Mucosa of stomach (tissue), 1 donor: ENCODE measurements around the gene LRRTM3.

Experiments
- H3K27me3 ChIP-seq: one replicate; pipeline ENCODE4 v1.7.0; 2013; ENCODE audit warnings: mild to moderate bottlenecking, low read length; ENCODE audit not compliant: control insufficient read depth, insufficient read depth
- H3K36me3 ChIP-seq: one replicate; pipeline ENCODE4 v1.7.0; 2013; ENCODE audit warnings: low read length; ENCODE audit not compliant: control insufficient read depth, insufficient read depth
- H3K4me1 ChIP-seq: one replicate; pipeline ENCODE4 v1.7.0; 2013; ENCODE audit warnings: mild to moderate bottlenecking, low read length; ENCODE audit not compliant: control insufficient read depth, insufficient read depth
- H3K4me3 ChIP-seq: one replicate; pipeline ENCODE4 v1.7.0; 2013; ENCODE audit warnings: low read length
- H3K9ac ChIP-seq: one replicate; pipeline ENCODE4 v1.7.0; 2013; ENCODE audit warnings: mild to moderate bottlenecking, low read length, moderate library complexity
- H3K9me3 ChIP-seq: one replicate; pipeline ENCODE4 v1.7.0; 2013; ENCODE audit warnings: mild to moderate bottlenecking, low read length, moderate library complexity; ENCODE audit not compliant: control insufficient read depth
- donor health status: Pancreatic carcinoma.

LRRTM3 gene

DNA sequence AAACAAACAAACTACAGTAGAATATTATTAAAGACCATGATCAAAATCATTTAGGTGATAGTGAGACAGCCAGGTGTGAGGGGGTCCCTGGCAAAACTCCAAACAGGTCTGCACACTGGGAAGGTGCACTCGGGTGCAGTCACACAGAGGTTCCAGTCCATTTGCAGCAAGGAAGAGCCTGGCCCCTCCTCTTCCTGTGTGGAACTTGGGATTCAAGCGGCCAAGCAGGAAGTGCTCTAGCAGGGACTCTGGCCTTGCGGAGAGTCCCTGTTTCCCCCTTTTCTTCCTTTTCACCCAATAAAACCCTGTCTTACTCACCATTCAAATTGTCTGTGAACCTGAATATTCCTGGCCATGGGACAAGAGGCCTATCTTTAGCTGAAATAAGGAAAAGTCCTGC lies 181.8 kb downstream of the LRRTM3 start:
- Histone ChIP-seq H3K9me3 (no peaks in the 10 kb centered on the region), H3K4me1 (no peaks in the 10 kb centered on the region), H3K4me3 (no peak overlapping the region), H3K9ac (no peak overlapping the region), H3K36me3 (no peaks in the 10 kb centered on the region), H3K27me3 (no peaks in the 10 kb centered on the region)

DNA sequence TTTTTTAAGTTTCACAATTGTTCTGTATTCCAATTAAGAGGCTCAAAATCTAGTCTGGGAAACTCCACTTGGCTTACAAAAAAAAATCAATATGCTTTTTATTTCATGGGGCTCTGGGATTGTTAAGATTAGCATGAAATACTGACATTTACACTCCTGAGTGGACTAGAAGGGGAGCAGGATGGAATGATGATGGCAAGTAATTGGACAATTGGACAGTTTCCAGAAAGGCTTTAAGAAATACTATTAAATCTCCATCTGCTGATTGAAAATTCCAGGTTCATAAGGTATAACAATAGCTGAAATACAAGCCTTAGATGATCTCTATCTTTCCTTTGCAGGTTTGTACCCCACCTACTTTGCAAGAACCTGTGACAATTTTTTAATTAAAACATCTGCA lies 184.4 kb downstream of the LRRTM3 start:
- H3K4me3 ChIP-seq, result no peak overlapping the region
- H3K9ac ChIP-seq, result no peak overlapping the region
- no peaks in the 10 kb centered on the region for H3K4me1 ChIP-seq
- no peaks in the 10 kb centered on the region for H3K9me3 ChIP-seq
- no peaks in the 10 kb centered on the region for H3K27me3 ChIP-seq
- no peaks in the 10 kb centered on the region for H3K36me3 ChIP-seq

- no peaks in the 10 kb centered on the region for H3K27me3 ChIP-seq
- H3K4me3 ChIP-seq, result no peak overlapping the region
- no peak overlapping the region for H3K9ac ChIP-seq
- no peaks in the 10 kb centered on the region for H3K36me3 ChIP-seq
- H3K9me3 ChIP-seq, result no peaks in the 10 kb centered on the region
- no peaks in the 10 kb centered on the region for H3K4me1 ChIP-seq
Measured at GRCh38 chr10:67112765-67113164, 186.9 kb downstream of the LRRTM3 start.

DNA sequence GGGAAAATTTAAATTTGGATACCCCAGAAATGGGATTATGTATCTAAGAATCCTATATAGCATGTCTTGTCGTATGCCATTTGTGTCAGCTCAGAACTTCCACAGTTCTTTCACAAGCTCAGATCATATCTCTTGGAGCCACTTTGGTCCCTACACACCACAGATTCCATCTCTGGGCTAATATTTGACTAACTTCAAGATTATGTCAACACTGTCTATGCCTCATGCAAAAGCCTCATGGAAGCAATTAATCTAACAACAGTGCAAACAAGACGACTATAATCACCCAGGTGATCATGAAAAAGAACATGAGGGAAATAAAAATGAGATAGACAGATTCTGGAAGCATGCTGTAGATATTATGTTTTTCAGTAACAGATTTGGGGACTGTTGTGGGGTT lies 189.1 kb downstream of the LRRTM3 start:
- H3K4me3 ChIP-seq, result no peak overlapping the region
- H3K4me1 ChIP-seq, result no peaks in the 10 kb centered on the region
- H3K9me3 ChIP-seq, result no peaks in the 10 kb centered on the region
- H3K9ac ChIP-seq, result no peak overlapping the region
- no peaks in the 10 kb centered on the region for H3K36me3 ChIP-seq
- H3K27me3 ChIP-seq, result no peaks in the 10 kb centered on the region

GRCh38 chr10:67115972-67116371 lies 190.1 kb downstream of the LRRTM3 start:
- Histone ChIP-seq H3K4me1 (no peaks in the 10 kb centered on the region), H3K27me3 (no peaks in the 10 kb centered on the region), H3K9ac (no peak overlapping the region), H3K4me3 (no peak overlapping the region), H3K9me3 (no peaks in the 10 kb centered on the region), H3K36me3 (no peaks in the 10 kb centered on the region)

GRCh38 chr10:67119651-67120050 lies 193.8 kb downstream of the LRRTM3 start:
- Histone ChIP-seq H3K9ac (no peak overlapping the region), H3K9me3 (no peaks in the 10 kb centered on the region), H3K36me3 (no peaks in the 10 kb centered on the region), H3K4me1 (no peaks in the 10 kb centered on the region), H3K4me3 (no peak overlapping the region), H3K27me3 (no peaks in the 10 kb centered on the region)

DNA sequence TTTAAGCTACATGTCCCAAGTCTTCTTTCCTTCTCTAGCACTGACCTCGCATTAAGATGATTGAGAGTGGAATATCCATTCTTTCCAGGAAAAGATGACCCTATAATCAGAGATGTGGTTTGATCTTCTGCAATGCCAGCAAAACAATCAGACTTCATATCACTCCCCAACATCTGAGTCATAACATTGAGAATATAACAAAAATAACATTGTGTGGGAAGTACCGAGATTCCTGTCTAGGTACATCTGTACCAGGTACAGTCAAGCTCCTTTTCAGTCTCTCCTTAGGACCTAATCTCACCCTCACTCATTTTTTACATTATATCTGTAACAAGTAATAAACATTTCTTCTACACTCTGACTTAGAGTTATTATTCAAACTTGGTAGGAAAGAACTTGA lies 201.6 kb downstream of the LRRTM3 start:
- Histone ChIP-seq H3K27me3 (no peaks in the 10 kb centered on the region), H3K4me1 (no peaks in the 10 kb centered on the region), H3K9me3 (no peaks in the 10 kb centered on the region), H3K9ac (no peak overlapping the region), H3K36me3 (no peaks in the 10 kb centered on the region), H3K4me3 (no peak overlapping the region)

DNA sequence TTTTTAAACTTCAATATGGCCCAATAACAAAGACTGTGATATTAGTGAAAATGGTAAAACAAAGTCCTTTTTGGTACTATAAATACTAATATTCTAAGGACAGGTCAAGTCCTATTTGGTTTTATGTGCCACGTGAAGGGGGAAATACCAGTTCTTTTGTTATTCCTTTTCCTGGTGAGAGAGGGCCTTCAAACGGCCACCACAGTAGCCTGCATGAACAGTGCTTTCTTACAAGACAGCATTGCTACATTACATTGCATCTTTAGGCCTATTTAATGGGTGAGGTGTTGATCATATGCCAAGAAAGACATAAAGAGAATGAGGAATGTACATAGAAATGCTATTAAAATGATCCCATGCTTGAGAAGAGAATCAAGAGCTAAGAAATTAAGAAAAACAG lies 214.8 kb downstream of the LRRTM3 start:
- Histone ChIP-seq H3K4me3 (no peak overlapping the region), H3K9ac (no peak overlapping the region), H3K9me3 (no peaks in the 10 kb centered on the region), H3K4me1 (no peaks in the 10 kb centered on the region), H3K36me3 (no peaks in the 10 kb centered on the region), H3K27me3 (no peaks in the 10 kb centered on the region)

GRCh38 chr10:67141300-67141699 lies 215.5 kb downstream of the LRRTM3 start:
- no peaks in the 10 kb centered on the region for H3K4me1 ChIP-seq
- no peaks in the 10 kb centered on the region for H3K36me3 ChIP-seq
- no peak overlapping the region for H3K4me3 ChIP-seq
- no peak overlapping the region for H3K9ac ChIP-seq
- H3K27me3 ChIP-seq, result no peaks in the 10 kb centered on the region
- H3K9me3 ChIP-seq, result no peaks in the 10 kb centered on the region

GRCh38 chr10:67144530-67144929 lies 218.7 kb downstream of the LRRTM3 start:
- Histone ChIP-seq H3K4me1 (no peaks in the 10 kb centered on the region), H3K9me3 (no peaks in the 10 kb centered on the region), H3K27me3 (no peaks in the 10 kb centered on the region), H3K36me3 (no peaks in the 10 kb centered on the region), H3K4me3 (no peak overlapping the region), H3K9ac (no peak overlapping the region)
